K562 (cell line): ENCODE results near the gene CNOT4. TPM values are rescaled to one million over a fixed set of nuclear protein-coding genes. Genes with fewer than 3 reads are reported as not detected.

Source experiments
- CEBPG ChIP-seq, 3 experiments: fragments of 200-800 bp in 1 of 3; sonication (Bioruptor generic) in 1 of 3; sonication (generic) in 1 of 3; formaldehyde crosslinking in 1 of 3; IDR thresholded peaks in 2 of 3; conservative IDR thresholded peaks in 1 of 3; 2 replicates each; pipeline versions ENCODE4 v1.6.1 to v1.8.0; 2016 to 2022; ENCODE audit warnings: missing compliant biosample characterization in 2 of 3, missing genetic modification characterization in 2 of 3, mild to moderate bottlenecking in 1 of 3, missing genetic modification reagents in 1 of 3
- ELF1 ChIP-seq: fragments of 200-800 bp; sonication (Bioruptor generic); IDR thresholded peaks from 2 replicates; pipeline ENCODE4 v1.6.1; 2016; ENCODE audit warnings: missing genetic modification characterization, missing compliant biosample characterization
- ETV1 ChIP-seq: fragments of 450-650 bp; conservative IDR thresholded peaks from 2 replicates; pipeline ENCODE4 v1.6.1; 2016; ENCODE audit warnings: missing genetic modification characterization, control low read depth, low read depth, missing compliant biosample characterization
- FOS ChIP-seq: IDR thresholded peaks from 3 replicates; pipeline ENCODE4 v1.6.1; 2011; ENCODE audit not compliant: insufficient read length; ENCODE audit errors: extremely low read depth
- NEUROD1 ChIP-seq: fragments of 150-350 bp; IDR thresholded peaks from 2 replicates; pipeline ENCODE4 v1.6.1; 2014; ENCODE audit warnings: borderline replicate concordance, low read length, low read depth; ENCODE audit not compliant: partially characterized antibody
- PYGO2 ChIP-seq: fragments of 450-650 bp; IDR thresholded peaks from 2 replicates; pipeline ENCODE4 v1.6.1; 2016; ENCODE audit warnings: mild to moderate bottlenecking, missing genetic modification characterization, moderate library complexity, missing compliant biosample characterization
- SAFB2 ChIP-seq: fragments of 200-400 bp; formaldehyde crosslinking; IDR thresholded peaks from 2 replicates; pipeline ENCODE4 v1.6.1; 2018; ENCODE audit warnings: borderline replicate concordance, low read length, low read depth, moderate library complexity; ENCODE audit not compliant: severe bottlenecking
- SMARCC2 ChIP-seq: fragments of 450-650 bp; IDR thresholded peaks from 2 replicates; pipeline ENCODE4 v1.6.1; 2017; ENCODE audit warnings: antibody characterized with exemption, moderate library complexity, mild to moderate bottlenecking, low read depth
- SPI1 ChIP-seq: IDR thresholded peaks from 2 replicates; pipeline ENCODE4 v1.6.1; 2011; ENCODE audit warnings: low read depth, low read length, control low read depth, borderline replicate concordance
- TGIF2 ChIP-seq: sonication (generic); formaldehyde crosslinking; IDR thresholded peaks from 2 replicates; pipeline ENCODE4 v1.8.1; 2022; ENCODE audit warnings: mild to moderate bottlenecking, missing genetic modification reagents, moderate library complexity
- USF1 ChIP-seq: sonication (generic); formaldehyde crosslinking; IDR thresholded peaks from 2 replicates; pipeline ENCODE4 v1.9.0; 2022; ENCODE audit warnings: mild to moderate bottlenecking, missing genetic modification reagents
- YBX1 ChIP-seq: fragments of 450-650 bp; IDR thresholded peaks from 2 replicates; pipeline ENCODE4 v1.7.1; 2016; ENCODE audit warnings: mild to moderate bottlenecking
- ZNF583 ChIP-seq: fragments of 250-450 bp; sonication (Bioruptor Pico); IDR thresholded peaks from 2 replicates; pipeline ENCODE4 v1.4.0; 2020
- ZNF77 ChIP-seq: fragments of 250-450 bp; sonication (Bioruptor Pico); IDR thresholded peaks from 2 replicates; pipeline ENCODE4 v1.5.0; 2020
- polyA plus RNA-seq, 8 experiments: library from polyadenylated mRNA; depleted of rRNA in 4 of 8; stranded (reverse) in 5 of 8; unstranded in 3 of 8; fragments of >200 nt; fragmentation: Nextera tagmentation in 2 of 8; fragmentation: Illumina TruSeq in 1 of 8; extraction: Ambion mirVana in 2 of 8; extraction: Trizol in 1 of 8; gene quantifications; 2 replicates each; pipeline versions ENCODE4 v1.2.1 to v1.2.3, GENCODE V29; 2011 to 2014; ENCODE audit warnings: inconsistent platforms in 1 of 8, missing spikeins in 1 of 8
- total RNA-seq, 7 experiments: library from RNA; depleted of rRNA in 6 of 7; stranded (reverse); fragments of >200 nt in 6 of 7; fragmentation: Illumina TruSeq in 2 of 7; extraction: Trizol in 2 of 7; gene quantifications; 2 replicates each; pipeline versions ENCODE4 v1.2.1 to v1.2.3, GENCODE V29; 2011 to 2021; ENCODE audit warnings: low replicate concordance in 1 of 7
- TF ChIP-seq, protein P1 (sequence below), 2 experiments: fragments of 450-650 bp; IDR thresholded peaks; 2 replicates each; pipeline ENCODE4 v1.6.1; 2016; ENCODE audit warnings: mild to moderate bottlenecking in 2 of 2, borderline replicate concordance in 1 of 2, low read depth in 1 of 2, moderate library complexity in 1 of 2
- TF ChIP-seq, protein P2 (sequence below), 3 experiments: fragments of 200-800 bp in 1 of 3; sonication (Bioruptor generic) in 1 of 3; sonication (generic) in 1 of 3; formaldehyde crosslinking in 1 of 3; IDR thresholded peaks; 2 replicates each; pipeline versions ENCODE4 v1.6.1 to v1.8.0; 2016 to 2022; ENCODE audit warnings: mild to moderate bottlenecking in 2 of 3, missing compliant biosample characterization in 2 of 3, missing genetic modification characterization in 2 of 3, missing genetic modification reagents in 1 of 3

The CNOT4 gene
- total and polyA plus RNA-seq, 9 of the 15 experiments (the other 6 are each of a cell fraction or from before 2014, with no cell fraction given) = 8.6 to 24.1 (median 15.4) TPM

- TF ChIP-seq, protein P1, sequence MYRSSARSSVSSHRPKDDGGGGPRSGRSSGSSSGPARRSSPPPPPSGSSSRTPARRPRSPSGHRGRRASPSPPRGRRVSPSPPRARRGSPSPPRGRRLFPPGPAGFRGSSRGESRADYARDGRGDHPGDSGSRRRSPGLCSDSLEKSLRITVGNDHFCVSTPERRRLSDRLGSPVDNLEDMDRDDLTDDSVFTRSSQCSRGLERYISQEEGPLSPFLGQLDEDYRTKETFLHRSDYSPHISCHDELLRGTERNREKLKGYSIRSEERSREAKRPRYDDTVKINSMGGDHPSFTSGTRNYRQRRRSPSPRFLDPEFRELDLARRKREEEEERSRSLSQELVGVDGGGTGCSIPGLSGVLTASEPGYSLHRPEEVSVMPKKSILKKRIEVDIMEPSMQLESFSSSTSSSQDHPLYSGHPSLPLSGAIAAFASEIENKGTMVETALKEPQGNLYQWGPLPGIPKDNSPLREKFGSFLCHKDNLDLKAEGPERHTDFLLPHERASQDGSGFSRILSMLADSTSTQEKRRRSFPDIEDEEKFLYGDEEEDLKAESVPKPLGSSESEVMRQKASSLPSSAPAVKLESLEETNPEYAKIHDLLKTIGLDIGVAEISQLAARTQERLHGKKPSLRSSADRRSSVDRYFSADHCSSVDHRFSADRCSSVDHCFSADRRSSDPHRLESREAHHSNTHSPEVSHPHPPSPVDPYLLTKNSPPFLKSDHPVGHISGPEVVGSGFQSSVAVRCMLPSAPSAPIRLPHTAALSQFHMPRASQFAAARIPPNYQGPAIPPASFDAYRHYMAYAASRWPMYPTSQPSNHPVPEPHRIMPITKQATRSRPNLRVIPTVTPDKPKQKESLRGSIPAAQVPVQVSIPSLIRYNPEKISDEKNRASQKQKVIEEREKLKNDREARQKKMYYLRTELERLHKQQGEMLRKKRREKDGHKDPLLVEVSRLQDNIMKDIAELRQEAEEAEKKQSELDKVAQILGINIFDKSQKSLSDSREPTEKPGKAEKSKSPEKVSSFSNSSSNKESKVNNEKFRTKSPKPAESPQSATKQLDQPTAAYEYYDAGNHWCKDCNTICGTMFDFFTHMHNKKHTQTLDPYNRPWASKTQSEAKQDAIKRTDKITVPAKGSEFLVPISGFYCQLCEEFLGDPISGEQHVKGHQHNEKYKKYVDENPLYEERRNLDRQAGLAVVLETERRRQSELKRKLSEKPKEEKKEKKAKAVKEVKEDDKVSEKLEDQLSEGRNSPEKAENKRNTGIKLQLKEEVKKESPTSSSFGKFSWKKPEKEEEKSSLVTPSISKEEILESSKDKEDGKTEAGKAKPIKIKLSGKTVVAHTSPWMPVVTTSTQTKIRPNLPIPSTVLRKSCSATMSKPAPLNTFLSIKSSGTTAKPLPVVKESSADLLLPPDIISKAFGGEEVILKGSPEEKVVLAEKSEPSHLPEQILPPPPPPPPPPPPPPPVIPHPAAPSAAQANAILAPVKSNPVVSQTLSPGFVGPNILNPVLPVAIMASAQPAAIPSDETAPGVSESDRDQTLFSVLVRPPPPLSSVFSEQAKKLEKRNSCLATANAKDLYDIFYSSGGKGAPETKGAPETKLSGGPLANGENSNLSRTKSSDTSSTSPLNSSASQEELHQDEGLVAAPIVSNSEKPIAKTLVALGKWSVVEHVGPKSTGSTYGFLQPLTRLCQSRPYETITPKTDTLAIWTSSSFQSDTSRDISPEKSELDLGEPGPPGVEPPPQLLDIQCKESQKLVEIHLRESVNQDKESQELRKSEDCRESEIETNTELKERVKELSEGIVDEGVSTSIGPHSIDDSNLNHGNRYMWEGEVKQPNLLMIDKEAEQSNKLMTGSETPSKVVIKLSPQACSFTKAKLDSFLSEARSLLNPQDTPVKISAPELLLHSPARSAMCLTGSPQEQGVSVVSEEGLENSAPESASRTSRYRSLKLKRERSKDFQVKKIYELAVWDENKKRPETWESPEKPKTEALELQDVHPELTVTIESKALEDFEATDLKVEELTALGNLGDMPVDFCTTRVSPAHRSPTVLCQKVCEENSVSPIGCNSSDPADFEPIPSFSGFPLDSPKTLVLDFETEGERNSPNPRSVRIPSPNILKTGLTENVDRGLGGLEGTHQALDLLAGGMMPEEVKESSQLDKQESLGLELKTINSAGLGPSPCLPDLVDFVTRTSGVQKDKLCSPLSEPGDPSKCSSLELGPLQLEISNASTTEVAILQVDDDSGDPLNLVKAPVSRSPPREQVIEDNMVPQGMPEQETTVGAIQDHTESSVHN (IDR thresholded peaks at IDR 0.05; ENCODE audit: borderline replicate concordance in 1 of 2, low read depth in 1 of 2) = no peak
- TF ChIP-seq PYGO2 (tag) = peak; percentile 54
- TF ChIP-seq ZNF583 (CRISPR knock-in tag) = 0 out of 2 replicates have a peak, but pooled peaks have one; percentile 50
- TF ChIP-seq USF1 (CRISPR knock-in tag) = peak; percentile 69
- TF ChIP-seq CEBPG (CRISPR knock-in tag; IDR thresholded peaks at IDR 0.05) = peak; percentile 20; the same call in 1 of the 2 replicates
- no peak for TF ChIP-seq CEBPG (tag; conservative IDR thresholded peaks at IDR 0.05 in 1 of 2, IDR thresholded peaks at IDR 0.05 in 1 of 2)
- peak; percentile 88 for TF ChIP-seq NEUROD1
- TF ChIP-seq SPI1 = no peak
- TF ChIP-seq SAFB2 = no peak
- TF ChIP-seq ELF1 (tag) = peak; percentile 67
- no peak for TF ChIP-seq YBX1
- TF ChIP-seq TGIF2 (CRISPR knock-in tag) = no peak; the same call in 1 of the 2 replicates
- no peak for TF ChIP-seq FOS
- no peak for TF ChIP-seq SMARCC2
- TF ChIP-seq, protein P2, sequence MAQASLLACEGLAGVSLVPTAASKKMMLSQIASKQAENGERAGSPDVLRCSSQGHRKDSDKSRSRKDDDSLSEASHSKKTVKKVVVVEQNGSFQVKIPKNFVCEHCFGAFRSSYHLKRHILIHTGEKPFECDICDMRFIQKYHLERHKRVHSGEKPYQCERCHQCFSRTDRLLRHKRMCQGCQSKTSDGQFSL (CRISPR knock-in tag; IDR thresholded peaks at IDR 0.05) = peak; percentile 47
- TF ChIP-seq, protein P2 (tag; IDR thresholded peaks at IDR 0.05) = no peak
- no peak for TF ChIP-seq ZNF77 (CRISPR knock-in tag)
- no peak; the same call in 1 of the 2 replicates for TF ChIP-seq ETV1 (tag)
These were observed 47.8 kb upstream of the CNOT4 start, which contains the start of gene NUP205 (continued) for GRCh38 chr7:135557455-135558336.
